GM12891 (cell line): ENCODE measurements around the gene VAMP4.

Experiments used
- DNase-seq: peaks from one replicate; pipeline ENCODE4 v3.0.0; 2011; ENCODE audit warnings: low spot score; ENCODE audit not compliant: insufficient read length
- FAIRE-seq: peaks from 2 replicates; lab custom pipeline; 2011; peaks lifted over from hg19 to GRCh38; lab: Jason Lieb, UNC
- PAX5 ChIP-seq: IDR thresholded peaks from 2 replicates; pipeline ENCODE4 v1.6.1; 2011; ENCODE audit warnings: low read length, moderate library complexity, mild to moderate bottlenecking; ENCODE audit not compliant: insufficient read depth, severe bottlenecking
- POLR2A ChIP-seq: IDR thresholded peaks from 2 replicates; pipeline ENCODE4 v1.6.1; 2011; ENCODE audit warnings: low read depth, low read length, control low read depth
- POLR2AphosphoS5 ChIP-seq: IDR thresholded peaks from 2 replicates; pipeline ENCODE4 v1.6.1; 2011; ENCODE audit warnings: low read depth, low read length, control low read depth
- POU2F2 ChIP-seq: IDR thresholded peaks from 2 replicates; pipeline ENCODE4 v1.6.1; 2011; ENCODE audit warnings: low read depth, mild to moderate bottlenecking, control low read depth, low read length, moderate library complexity
- SPI1 ChIP-seq: IDR thresholded peaks from 2 replicates; pipeline ENCODE4 v1.6.1; 2011; ENCODE audit warnings: low read depth, low read length, control low read depth
- TAF1 ChIP-seq: IDR thresholded peaks from 2 replicates; pipeline ENCODE4 v1.6.1; 2011; ENCODE audit warnings: low read depth, low read length, control low read depth

VAMP4 gene

DNA sequence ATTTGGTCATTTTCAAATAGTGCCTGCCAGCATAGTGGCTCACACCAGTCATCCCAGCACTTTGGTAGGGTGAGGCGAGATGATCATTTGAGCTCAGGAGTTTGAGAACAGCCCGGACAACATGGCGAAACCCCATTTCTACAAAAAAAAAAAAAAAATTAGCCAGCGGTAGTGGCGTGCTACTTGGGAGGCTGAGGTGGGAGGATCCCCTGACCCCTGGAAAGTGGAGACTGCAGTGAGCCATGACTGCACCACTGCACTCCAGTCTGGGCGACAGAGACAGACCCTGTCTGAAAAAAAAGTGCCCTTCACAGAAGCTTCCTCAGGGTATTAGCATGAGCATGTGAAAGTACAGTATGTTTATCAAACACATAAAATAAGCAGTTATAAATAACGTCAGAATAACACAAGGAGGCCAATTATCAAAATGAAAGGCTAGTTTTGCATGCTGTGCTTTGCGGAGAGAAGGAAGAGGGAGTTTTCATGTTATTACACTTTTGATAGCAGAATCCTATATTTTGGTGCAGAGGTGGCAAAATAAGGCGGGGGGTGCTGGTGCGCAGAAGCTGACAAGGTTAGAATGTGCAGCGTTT lies 38.8 kb upstream of the VAMP4 start:
- DNase-seq (no peak), FAIRE-seq (no peak)
- no peak for TF ChIP-seq TAF1
- TF ChIP-seq POLR2A = no peak
- no peak for TF ChIP-seq PAX5
- no peak for TF ChIP-seq SPI1
- no peak for TF ChIP-seq POLR2AphosphoS5
- TF ChIP-seq POU2F2 = no peak

DNA sequence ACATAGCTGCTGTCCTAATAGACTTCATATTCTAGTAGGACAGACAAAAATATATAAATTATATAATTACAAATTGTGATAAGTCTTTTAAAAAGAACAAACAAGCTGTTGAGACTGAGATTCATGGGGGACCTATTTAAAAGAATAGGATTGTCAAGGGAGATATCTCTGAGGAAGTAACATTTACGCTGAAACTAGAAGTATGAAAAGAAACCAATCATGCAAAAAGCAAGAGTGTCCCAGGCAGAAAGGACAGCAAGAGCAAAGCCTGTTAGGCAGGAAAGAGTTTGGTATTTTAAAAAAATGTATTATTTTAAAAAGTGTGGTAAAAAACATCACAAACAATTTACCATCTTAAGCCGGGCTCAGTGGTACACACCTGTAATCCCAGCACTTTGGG lies 30.4 kb upstream of the VAMP4 start:
- DNase-seq (no peak), FAIRE-seq (no peak)
- TF ChIP-seq TAF1 (no peak), PAX5 (no peak), POLR2A (no peak), POU2F2 (no peak), SPI1 (no peak), POLR2AphosphoS5 (no peak)

DNA sequence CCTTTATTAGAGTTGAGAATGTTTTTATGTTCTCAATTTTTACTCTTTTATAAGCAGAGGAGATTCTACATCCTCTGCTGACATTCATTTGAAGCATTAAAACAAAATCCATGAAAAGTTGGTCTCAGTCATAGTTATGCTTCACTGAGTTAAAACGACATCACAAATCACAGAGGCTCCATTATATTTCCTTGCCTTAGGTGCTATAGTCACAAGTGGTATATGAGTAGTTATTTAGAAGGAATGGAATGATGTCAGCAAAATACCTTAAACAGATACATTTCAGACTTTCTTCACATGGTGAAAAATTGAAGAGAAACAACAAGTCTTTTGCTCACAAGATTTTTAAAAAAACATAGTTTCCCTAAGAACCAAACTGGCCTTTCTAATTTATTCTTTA lies 27.9 kb upstream of the VAMP4 start:
- no peak for TF ChIP-seq POLR2AphosphoS5
- DNase-seq = no peak
- no peak for FAIRE-seq

DNA sequence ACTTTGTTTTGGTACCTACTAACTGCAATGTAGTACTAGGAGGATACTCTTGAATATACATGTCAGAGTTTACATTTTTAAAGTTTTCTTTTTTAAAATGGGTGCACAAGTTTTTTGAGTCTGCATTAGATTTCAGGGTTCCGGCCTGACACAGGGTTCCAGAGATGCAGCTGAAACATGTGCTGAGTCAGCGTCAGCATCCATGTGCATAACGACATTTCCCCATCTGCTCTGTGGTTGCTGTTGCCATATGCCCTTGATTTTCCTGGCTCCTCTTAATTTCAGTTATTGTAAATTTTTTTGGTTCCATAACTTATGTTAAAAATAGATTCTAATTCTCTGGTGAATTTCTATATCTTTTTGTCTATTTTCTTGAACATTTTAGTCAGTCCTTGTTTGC lies 27.3 kb upstream of the VAMP4 start:
- no peak for DNase-seq
- FAIRE-seq = no peak
- TF ChIP-seq TAF1 = no peak
- TF ChIP-seq PAX5 = no peak
- TF ChIP-seq POU2F2 = no peak
- TF ChIP-seq POLR2A = no peak
- no peak for TF ChIP-seq POLR2AphosphoS5
- TF ChIP-seq SPI1 = no peak

DNA sequence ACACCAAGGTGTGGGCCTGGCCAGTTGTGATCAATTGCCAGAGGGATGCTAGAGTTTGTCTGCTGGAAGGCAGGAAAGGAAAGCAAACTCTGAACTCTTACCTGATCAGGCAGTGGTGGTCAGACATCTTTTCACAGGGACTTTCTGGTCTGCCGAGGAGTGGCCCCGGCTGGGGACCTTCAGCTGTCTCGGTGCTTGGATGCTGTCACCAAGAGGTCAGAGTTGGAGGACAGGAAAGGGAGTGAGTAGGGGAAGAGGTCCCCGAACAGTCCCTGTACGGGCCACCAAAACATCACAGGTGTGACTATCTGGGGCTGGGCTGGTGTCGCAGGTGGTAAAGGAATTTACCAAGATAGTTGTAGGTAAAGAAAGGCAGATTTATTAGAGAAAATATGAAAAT lies 21.9 kb upstream of the VAMP4 start:
- DNase-seq (no peak), FAIRE-seq (no peak)

DNA sequence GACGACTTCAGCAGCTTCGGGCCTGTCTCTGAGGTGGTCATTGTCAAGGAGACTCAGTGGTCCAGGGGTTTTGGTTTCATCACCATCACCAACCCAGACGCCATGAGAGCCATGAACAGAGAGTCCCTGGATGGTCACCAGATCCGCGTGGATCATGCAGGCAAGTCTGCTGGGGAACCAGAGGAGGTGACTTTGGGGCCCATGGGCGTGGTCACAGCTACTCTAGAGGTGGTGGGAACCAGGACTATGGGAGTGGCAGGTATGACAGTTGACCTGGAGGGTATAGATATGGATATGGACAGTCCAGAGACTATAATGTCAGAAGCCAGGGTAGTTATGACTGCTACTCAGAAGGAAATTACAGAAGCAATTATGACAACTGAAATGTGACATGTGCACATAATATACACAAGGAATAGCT lies 20.3 kb upstream of the VAMP4 start:
- DNase-seq = no peak

More for the DNA sequence above, 21.9 kb upstream of the VAMP4 start:
- no peak for TF ChIP-seq PAX5
- TF ChIP-seq POU2F2 = no peak
- TF ChIP-seq POLR2A = no peak

DNA sequence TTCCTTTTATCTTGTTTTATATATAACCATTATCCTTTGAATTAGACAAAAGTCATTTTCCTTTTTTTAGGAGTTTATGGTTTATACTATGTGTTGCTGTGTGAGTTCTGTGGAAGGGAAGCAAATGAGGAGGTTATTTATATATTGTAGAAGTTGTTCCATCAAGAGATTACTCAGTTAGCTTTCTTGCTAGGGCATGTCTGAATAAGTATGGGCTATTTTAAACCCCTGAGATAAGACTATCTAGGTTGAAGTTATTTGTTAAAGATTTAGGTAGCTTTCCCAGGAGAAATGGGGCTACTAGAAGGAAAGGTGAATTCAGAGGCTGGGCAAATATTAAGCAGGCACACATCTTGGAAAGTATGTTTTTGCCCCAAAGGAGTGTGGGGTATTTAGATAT lies 16.1 kb upstream of the VAMP4 start:
- TF ChIP-seq POU2F2 = no peak
- no peak for TF ChIP-seq POLR2A
- TF ChIP-seq POLR2AphosphoS5 = no peak
- TF ChIP-seq TAF1 = no peak
- no peak for TF ChIP-seq SPI1
- TF ChIP-seq PAX5 = no peak
- FAIRE-seq = no peak

More for the DNA sequence above, 20.3 kb upstream of the VAMP4 start:
- no peak for TF ChIP-seq POLR2A
- TF ChIP-seq TAF1 = no peak
- no peak for TF ChIP-seq SPI1
- TF ChIP-seq POU2F2 = no peak
- no peak for TF ChIP-seq POLR2AphosphoS5
- no peak for TF ChIP-seq PAX5
- FAIRE-seq = no peak

DNA sequence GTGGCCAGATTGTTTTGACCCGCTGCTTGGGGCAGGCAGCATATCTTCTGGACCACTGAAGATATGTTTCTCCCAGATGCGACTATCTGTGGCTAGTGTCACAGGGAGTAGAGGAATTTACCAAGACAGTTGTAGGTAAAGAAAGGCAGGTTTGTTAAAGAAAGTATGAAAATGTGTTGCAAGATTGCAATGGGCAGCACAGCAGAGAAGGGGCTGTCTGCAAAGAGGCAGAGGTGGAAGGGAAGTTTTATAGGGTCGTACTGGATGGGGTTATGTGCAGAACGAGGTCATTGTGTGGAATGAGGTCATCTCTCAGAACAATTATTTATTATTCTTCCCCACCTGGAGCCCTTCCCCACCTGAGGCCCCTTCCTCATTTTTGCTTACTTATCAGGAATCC lies 15.0 kb upstream of the VAMP4 start:
- TF ChIP-seq POLR2A (no peak), SPI1 (no peak), PAX5 (no peak), TAF1 (no peak), POLR2AphosphoS5 (no peak), POU2F2 (no peak)
- no peak for FAIRE-seq

More for the DNA sequence above, 16.1 kb upstream of the VAMP4 start:
- DNase-seq = no peak

DNA sequence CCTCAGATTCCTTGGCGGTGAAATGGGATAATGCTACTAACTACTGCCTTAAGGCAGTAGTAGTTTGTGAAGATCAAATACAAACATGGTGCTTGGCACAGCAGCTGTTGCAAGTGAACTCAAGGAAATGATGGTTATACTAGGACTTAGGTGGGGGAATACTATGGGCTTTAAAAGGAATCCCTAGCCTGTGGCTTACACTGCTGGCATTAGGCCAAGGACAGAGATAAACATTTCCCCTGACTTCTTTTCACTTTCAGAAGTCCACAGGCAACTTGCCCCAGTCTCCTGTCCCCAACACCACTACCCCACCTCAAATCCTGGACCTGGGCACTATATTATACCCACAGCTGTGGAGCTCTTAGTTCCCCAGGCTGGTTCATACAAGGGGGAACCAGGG lies 13.1 kb upstream of the VAMP4 start:
- FAIRE-seq = no peak
- no peak for DNase-seq
- TF ChIP-seq PAX5 (no peak), TAF1 (no peak), POLR2A (no peak), POU2F2 (no peak), POLR2AphosphoS5 (no peak), SPI1 (no peak)

More for the DNA sequence above, 15.0 kb upstream of the VAMP4 start:
- DNase-seq = no peak

DNA sequence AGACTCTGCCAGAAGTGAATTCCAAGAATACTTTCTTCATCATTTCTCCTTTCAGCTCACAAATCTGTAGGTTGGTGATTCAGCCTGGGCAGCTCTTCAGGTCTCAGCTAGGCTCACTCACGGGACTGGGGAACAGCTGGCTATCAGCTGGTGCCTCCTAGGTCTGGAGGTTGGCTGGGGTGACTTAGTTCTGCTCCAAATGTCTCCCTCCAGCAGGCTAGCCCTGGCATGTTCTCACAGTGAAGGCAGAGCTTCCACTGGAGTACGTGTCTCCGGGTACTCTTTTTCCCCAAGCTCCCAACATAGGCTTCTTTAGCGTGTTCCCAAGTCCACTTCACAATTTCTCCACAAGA lies 12.5 kb upstream of the VAMP4 start:
- DNase-seq = no peak
- FAIRE-seq = no peak

More for the DNA sequence above, 12.5 kb upstream of the VAMP4 start:
- TF ChIP-seq PAX5 (no peak), POU2F2 (no peak), POLR2A (no peak), TAF1 (no peak), SPI1 (no peak), POLR2AphosphoS5 (no peak)
